T-cell (primary cell): ENCODE measurements around the gene ADAMTSL1. TPM values are rescaled to one million over a fixed set of nuclear protein-coding genes. Genes with fewer than 3 reads are reported as not detected.

Experiments
- ATAC-seq, 4 experiments: fragments of 200-7000 bp in 3 of 4; fragments of 150-1000 bp in 1 of 4; cut with Tn5 transposase; replicated peaks in 1 of 4; 1 replicate in 3 of 4; 2 replicates in 1 of 4; pipeline ENCODE4 v1.10.0; 2021; ENCODE audit warnings: moderate library complexity in 3 of 4, mild to moderate bottlenecking in 2 of 4, moderate number of reproducible peaks in 1 of 4
- CTCF ChIA-PET, 2 donors: fragments of 300-600 bp; sonication (Branson Sonifier 250); formaldehyde crosslinking; loops; one replicate each; lab custom pipeline; 2022; ENCODE audit warnings: antibody characterized with exemption in 2 of 2; lab: Charles Lee
- POLR2A ChIA-PET, 2 donors: fragments of 300-600 bp; sonication (Branson Sonifier 250); formaldehyde crosslinking; loops; one replicate each; lab custom pipeline; 2022; ENCODE audit warnings: antibody characterized with exemption in 2 of 2; lab: Charles Lee
- DNase-seq, 35 experiments: peaks; one replicate each; pipeline versions ENCODE4 v3.0.0 to v3.0.0-alpha.2; 2013 to 2023
- H3K27ac ChIP-seq: one replicate; pipeline ENCODE4 v1.5.1; 2013; ENCODE audit warnings: low read length
- H3K27me3 ChIP-seq, 2 experiments: replicated peaks in 1 of 2; 1 replicate in 1 of 2; 2 replicates in 1 of 2; pipeline versions ENCODE4 v1.6.1 to v1.7.0; 2013; ENCODE audit warnings: low read length in 1 of 2, mixed read lengths in 1 of 2; ENCODE audit not compliant: control insufficient read depth in 2 of 2, insufficient read depth in 2 of 2; ENCODE audit errors: extremely low read depth in 1 of 2
- H3K36me3 ChIP-seq, 2 donors: 1 replicate in 1 of 2; 2 replicates in 1 of 2; pipeline versions ENCODE4 v1.6.1 to v1.7.0; 2013; ENCODE audit warnings: low read length in 1 of 2; ENCODE audit not compliant: control insufficient read depth in 2 of 2, insufficient read depth in 1 of 2; ENCODE audit errors: extremely low read depth in 1 of 2
- H3K4me1 ChIP-seq, 2 experiments: 1 replicate in 1 of 2; 2 replicates in 1 of 2; pipeline versions ENCODE4 v1.6.1 to v1.7.0; 2013; ENCODE audit warnings: low read length in 2 of 2, mixed read lengths in 1 of 2; ENCODE audit not compliant: insufficient read depth in 2 of 2, control insufficient read depth in 1 of 2; ENCODE audit errors: extremely low read depth in 1 of 2
- H3K4me3 ChIP-seq, 2 donors: 1 replicate in 1 of 2; 2 replicates in 1 of 2; pipeline versions ENCODE4 v1.5.1 to v1.7.0; 2013; ENCODE audit warnings: mild to moderate bottlenecking in 2 of 2, low read length in 1 of 2, moderate library complexity in 1 of 2; ENCODE audit not compliant: control insufficient read depth in 1 of 2; ENCODE audit errors: extremely low read depth in 1 of 2
- H3K9me3 ChIP-seq: 2 replicates; pipeline ENCODE4 v1.7.0; 2013
- H3K27ac Mint-ChIP-seq, 2 donors: one replicate each; pipeline ENCODE4 v1.8.0; 2020 to 2021; ENCODE audit warnings: mild to moderate bottlenecking in 2 of 2, mixed read lengths in 2 of 2
- H3K27me3 Mint-ChIP-seq, 2 donors: one replicate each; pipeline ENCODE4 v1.8.0; 2021 to 2022; ENCODE audit warnings: mixed read lengths in 2 of 2
- H3K36me3 Mint-ChIP-seq: one replicate; pipeline ENCODE4 v1.8.0; 2021; ENCODE audit warnings: mixed read lengths
- H3K4me1 Mint-ChIP-seq, 3 donors: one replicate each; pipeline ENCODE4 v1.8.0; 2020 to 2022; ENCODE audit warnings: mixed read lengths in 3 of 3, mild to moderate bottlenecking in 1 of 3
- H3K4me3 Mint-ChIP-seq, 3 donors: one replicate each; pipeline ENCODE4 v1.8.0; 2020 to 2022; ENCODE audit warnings: mild to moderate bottlenecking in 3 of 3, mixed read lengths in 3 of 3, moderate library complexity in 3 of 3
- H3K9me3 Mint-ChIP-seq, 3 donors: one replicate each; pipeline ENCODE4 v1.8.0; 2020 to 2022; ENCODE audit warnings: mixed read lengths in 3 of 3
- WGBS: methylation state at CpG from one replicate; pipeline ENCODE4 v1.1.5; 2013; ENCODE audit warnings: missing lambda C conversion rate; ENCODE audit not compliant: insufficient coverage; 5-methylcytosine and 5-hydroxymethylcytosine counted together
- total RNA-seq, 35 experiments: library from RNA in 6 of 35; stranded (reverse) in 6 of 35; fragments of 120-200 nt in 1 of 35; gene quantifications; one replicate each; pipeline versions ENCODE4 v1.2.1 to v1.2.4 and lab custom pipeline; 2013 to 2026

Gene ADAMTSL1
- total RNA-seq, 5 donors from 2014 or later (not counting 1 experiment from before 2014, with no cell fraction given): 0.10 TPM; not detected in 4

- no peaks in the 10 kb centered on the region for H3K9me3 Mint-ChIP-seq
- peaks cover 18 to 23% of the 10 kb centered on the region in 2 donors for H3K27me3 Mint-ChIP-seq
- ChIA-PET POLR2A (no interaction called here), CTCF (no interaction called here)
- H3K27ac Mint-ChIP-seq: no peak overlapping the region
- Histone ChIP-seq H3K27me3 (peaks cover 0 to 2% of the 10 kb centered on the region in 2 experiments), H3K27ac (no peak overlapping the region), H3K36me3 (no peaks in the 10 kb centered on the region), H3K4me1 (no peaks in the 10 kb centered on the region), H3K9me3 (no peaks in the 10 kb centered on the region), H3K4me3 (no peak overlapping the region)
- no peak overlapping the region for H3K4me3 Mint-ChIP-seq
- ATAC-seq: no peak
- DNase-seq: no peak
- H3K4me1 Mint-ChIP-seq: no peaks in the 10 kb centered on the region
- H3K36me3 Mint-ChIP-seq: no peaks in the 10 kb centered on the region
- 72% methylated on average over 5 of the region's 10 CpGs for WGBS
Measured at GRCh38 chr9:18770131-18770908, 296.4 kb downstream of the ADAMTSL1 start.

DNA sequence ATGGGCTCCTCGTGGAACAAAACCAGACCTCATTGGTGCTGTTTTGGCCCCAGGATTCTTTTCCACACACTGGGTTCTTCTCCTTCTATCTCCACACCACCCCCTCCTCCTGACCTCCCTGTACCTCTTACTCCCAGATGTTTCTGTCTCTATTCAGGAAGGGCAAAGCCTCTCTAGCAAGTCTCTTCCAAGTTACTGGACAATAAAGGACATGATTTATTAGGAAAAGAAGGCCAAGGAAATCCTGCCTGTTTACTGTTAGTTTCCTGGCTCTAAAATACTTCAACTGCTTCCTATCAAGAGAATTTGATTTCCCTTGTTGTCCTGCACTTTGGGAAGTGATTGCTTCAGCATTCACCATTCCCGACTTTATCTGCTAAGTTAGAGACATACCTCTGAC is 297.1 kb downstream of the ADAMTSL1 start:
- Mint-ChIP-seq H3K27me3 (peaks cover 12 to 17% of the 10 kb centered on the region in 2 donors), H3K36me3 (no peaks in the 10 kb centered on the region), H3K27ac (no peak overlapping the region), H3K9me3 (no peaks in the 10 kb centered on the region), H3K4me3 (no peak overlapping the region), H3K4me1 (no peaks in the 10 kb centered on the region)
- DNase-seq (no peak), ATAC-seq (no peak)
- H3K9me3 ChIP-seq: no peaks in the 10 kb centered on the region
- WGBS: 62% methylated on average over 2 of the region's 2 CpGs
- H3K27ac ChIP-seq: no peak overlapping the region
- H3K4me3 ChIP-seq: no peak overlapping the region
- no peaks in the 10 kb centered on the region for H3K36me3 ChIP-seq
- no peaks in the 10 kb centered on the region for H3K4me1 ChIP-seq
- ChIA-PET POLR2A (no interaction called here), CTCF (no interaction called here)
- peaks cover 0 to 2% of the 10 kb centered on the region in 2 experiments for H3K27me3 ChIP-seq

GRCh38 chr9:18771763-18772162 is 297.8 kb downstream of the ADAMTSL1 start:
- DNase-seq (no peak), ATAC-seq (no peak)
- CTCF ChIA-PET: no interaction called here
- no peaks in the 10 kb centered on the region for H3K9me3 Mint-ChIP-seq
- H3K36me3 Mint-ChIP-seq: no peaks in the 10 kb centered on the region
- Histone ChIP-seq H3K9me3 (no peaks in the 10 kb centered on the region), H3K27me3 (peaks cover 0 to 7% of the 10 kb centered on the region in 2 experiments), H3K4me3 (no peak overlapping the region), H3K27ac (no peak overlapping the region), H3K36me3 (no peaks in the 10 kb centered on the region), H3K4me1 (no peaks in the 10 kb centered on the region)
- no peak overlapping the region for H3K27ac Mint-ChIP-seq
- 37% methylated on average over 2 of the region's 4 CpGs for WGBS
- no peak overlapping the region for H3K4me3 Mint-ChIP-seq
- POLR2A ChIA-PET: no interaction called here
- peaks cover 15 to 16% of the 10 kb centered on the region in 2 donors for H3K27me3 Mint-ChIP-seq
- H3K4me1 Mint-ChIP-seq: no peaks in the 10 kb centered on the region

- H3K9me3 Mint-ChIP-seq: no peaks in the 10 kb centered on the region
- H3K9me3 ChIP-seq: no peaks in the 10 kb centered on the region
- H3K4me1 Mint-ChIP-seq: no peaks in the 10 kb centered on the region
- H3K27me3 Mint-ChIP-seq: peaks cover 15 to 19% of the 10 kb centered on the region in 2 donors
- H3K4me1 ChIP-seq: no peaks in the 10 kb centered on the region
- no peak overlapping the region for H3K27ac Mint-ChIP-seq
- POLR2A ChIA-PET: no interaction called here
- no peak overlapping the region for H3K4me3 Mint-ChIP-seq
- H3K27me3 ChIP-seq: peaks cover 0 to 7% of the 10 kb centered on the region in 2 experiments
- ATAC-seq (no peak), DNase-seq (no peak)
- H3K27ac ChIP-seq: no peak overlapping the region
- no peak overlapping the region for H3K4me3 ChIP-seq
- no peaks in the 10 kb centered on the region for H3K36me3 ChIP-seq
- no CpG with 5 or more reads among the region's 1 CpG for WGBS
- H3K36me3 Mint-ChIP-seq: no peaks in the 10 kb centered on the region
- CTCF ChIA-PET: no interaction called here
Measured at GRCh38 chr9:18775241-18775640, 301.3 kb downstream of the ADAMTSL1 start.

DNA sequence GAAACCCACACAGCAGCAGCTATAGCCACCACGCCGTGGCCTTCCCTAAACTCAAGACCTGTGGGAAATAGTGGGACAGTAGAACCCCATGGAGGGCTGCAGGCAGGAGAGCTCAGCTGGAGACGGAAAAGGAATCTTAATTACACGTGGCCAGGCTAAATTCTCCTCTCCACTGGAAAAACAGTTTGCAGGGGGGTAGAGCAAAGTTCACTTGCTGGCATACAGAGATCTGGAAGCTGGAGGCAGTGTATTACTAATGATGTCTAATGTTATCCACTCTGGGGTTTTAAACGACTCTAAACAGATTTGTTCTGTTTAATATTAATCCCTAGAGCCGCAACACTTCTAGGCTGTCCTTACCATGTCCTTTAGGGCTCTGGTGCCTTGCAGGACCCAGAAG is 302.0 kb downstream of the ADAMTSL1 start:
- H3K4me3 Mint-ChIP-seq: no peak overlapping the region
- no peak overlapping the region for H3K4me3 ChIP-seq
- peaks cover 0 to 5% of the 10 kb centered on the region in 2 experiments for H3K27me3 ChIP-seq
- no peaks in the 10 kb centered on the region for H3K9me3 ChIP-seq
- no peak for DNase-seq
- H3K27ac ChIP-seq: no peak overlapping the region
- 100% methylated on average over 1 of the region's 6 CpGs for WGBS
- no peaks in the 10 kb centered on the region for H3K4me1 Mint-ChIP-seq
- H3K9me3 Mint-ChIP-seq: no peaks in the 10 kb centered on the region
- no peaks in the 10 kb centered on the region for H3K36me3 Mint-ChIP-seq
- ATAC-seq: no peak
- ChIA-PET CTCF (no interaction called here), POLR2A (no interaction called here)
- no peak overlapping the region for H3K27ac Mint-ChIP-seq
- no peaks in the 10 kb centered on the region for H3K4me1 ChIP-seq
- no peaks in the 10 kb centered on the region for H3K36me3 ChIP-seq
- peaks cover 15% of the 10 kb centered on the region in 2 donors for H3K27me3 Mint-ChIP-seq

DNA sequence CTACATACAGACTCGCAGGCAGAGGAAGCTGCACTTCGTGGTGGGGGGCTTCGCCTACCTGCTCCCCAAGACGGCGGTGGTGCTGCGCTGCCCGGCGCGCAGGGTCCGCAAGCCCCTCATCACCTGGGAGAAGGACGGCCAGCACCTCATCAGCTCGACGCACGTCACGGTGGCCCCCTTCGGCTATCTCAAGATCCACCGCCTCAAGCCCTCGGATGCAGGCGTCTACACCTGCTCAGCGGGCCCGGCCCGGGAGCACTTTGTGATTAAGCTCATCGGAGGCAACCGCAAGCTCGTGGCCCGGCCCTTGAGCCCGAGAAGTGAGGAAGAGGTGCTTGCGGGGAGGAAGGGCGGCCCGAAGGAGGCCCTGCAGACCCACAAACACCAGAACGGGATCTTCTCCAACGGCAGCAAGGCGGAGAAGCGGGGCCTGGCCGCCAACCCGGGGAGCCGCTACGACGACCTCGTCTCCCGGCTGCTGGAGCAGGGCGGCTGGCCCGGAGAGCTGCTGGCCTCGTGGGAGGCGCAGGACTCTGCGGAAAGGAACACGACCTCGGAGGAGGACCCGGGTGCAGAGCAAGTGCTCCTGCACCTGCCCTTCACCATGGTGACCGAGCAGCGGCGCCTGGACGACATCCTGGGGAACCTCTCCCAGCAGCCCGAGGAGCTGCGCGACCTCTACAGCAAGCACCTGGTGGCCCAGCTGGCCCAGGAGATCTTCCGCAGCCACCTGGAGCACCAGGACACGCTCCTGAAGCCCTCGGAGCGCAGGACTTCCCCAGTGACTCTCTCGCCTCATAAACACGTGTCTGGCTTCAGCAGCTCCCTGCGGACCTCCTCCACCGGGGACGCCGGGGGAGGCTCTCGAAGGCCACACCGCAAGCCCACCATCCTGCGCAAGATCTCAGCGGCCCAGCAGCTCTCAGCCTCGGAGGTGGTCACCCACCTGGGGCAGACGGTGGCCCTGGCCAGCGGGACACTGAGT is 303.2 kb downstream of the ADAMTSL1 start:
- peaks cover 0 to 5% of the 10 kb centered on the region in 2 experiments for H3K27me3 ChIP-seq
- DNase-seq (no peak), ATAC-seq (no peak)
- no peak overlapping the region for H3K27ac ChIP-seq
- CTCF ChIA-PET: no interaction called here
- H3K4me1 ChIP-seq: no peaks in the 10 kb centered on the region
- Mint-ChIP-seq H3K9me3 (no peaks in the 10 kb centered on the region), H3K36me3 (no peaks in the 10 kb centered on the region), H3K4me1 (no peaks in the 10 kb centered on the region), H3K4me3 (no peak overlapping the region), H3K27me3 (peaks cover 11 to 13% of the 10 kb centered on the region in 2 donors), H3K27ac (no peak overlapping the region)
- H3K36me3 ChIP-seq: no peaks in the 10 kb centered on the region
- H3K4me3 ChIP-seq: no peak overlapping the region
- POLR2A ChIA-PET: no interaction called here
- H3K9me3 ChIP-seq: no peaks in the 10 kb centered on the region
- WGBS: 91% methylated on average over 73 of the region's 73 CpGs
